Sigmoid colon (tissue), 7 donors: ENCODE measurements around the gene PCNT. TPM values are rescaled to one million over a fixed set of nuclear protein-coding genes. Genes with fewer than 3 reads are reported as not detected.

Source experiments
- DNase-seq: peaks from one replicate; pipeline ENCODE4 v3.0.0-alpha.2; 2019
- H3K27ac ChIP-seq, 4 donors: fragments of 200-600 bp; sonication (generic); one replicate each; pipeline ENCODE4 v1.5.1; 2016 to 2019; ENCODE audit warnings: mild to moderate bottlenecking in 1 of 4
- H3K27me3 ChIP-seq, 3 donors: fragments of 200-600 bp; sonication (generic); one replicate each; pipeline ENCODE4 v1.5.1; 2019; ENCODE audit warnings: mild to moderate bottlenecking in 1 of 3
- H3K36me3 ChIP-seq, 4 donors: fragments of 200-600 bp; sonication (generic); one replicate each; pipeline ENCODE4 v1.5.1; 2016 to 2019
- H3K4me1 ChIP-seq, 4 donors: fragments of 200-600 bp; sonication (generic); one replicate each; pipeline ENCODE4 v1.5.1; 2017 to 2019
- H3K4me3 ChIP-seq, 4 donors: fragments of 200-600 bp; sonication (generic); one replicate each; pipeline ENCODE4 v1.5.1; 2017 to 2019; ENCODE audit warnings: mild to moderate bottlenecking in 2 of 4, moderate library complexity in 1 of 4
- H3K9me3 ChIP-seq, 4 donors: fragments of 200-600 bp in 3 of 4; sonication (generic) in 3 of 4; one replicate each; pipeline versions ENCODE4 v1.5.1 to v1.6.1; 2013 to 2019
- EP300 ChIP-seq, 4 donors: sonication (generic); formaldehyde crosslinking; IDR thresholded peaks; one replicate each; pipeline ENCODE4 v1.6.1; 2017; ENCODE audit warnings: antibody characterized with exemption in 4 of 4
- POLR2A ChIP-seq, 2 donors: fragments of 450-650 bp; IDR thresholded peaks; one replicate each; pipeline ENCODE4 v1.6.1; 2016; ENCODE audit warnings: antibody characterized with exemption in 2 of 2, mild to moderate bottlenecking in 2 of 2, moderate library complexity in 2 of 2
- POLR2AphosphoS5 ChIP-seq, 4 donors: sonication (generic); formaldehyde crosslinking; IDR thresholded peaks; one replicate each; pipeline ENCODE4 v1.6.1; 2017; ENCODE audit warnings: antibody characterized with exemption in 4 of 4
- WGBS, 2 donors: extraction: QIAGEN DNeasy Blood & Tissue Kit; methylation state at CpG; one replicate each; pipeline ENCODE4 v1.1.7; 2013; 5-methylcytosine and 5-hydroxymethylcytosine counted together
- intact Hi-C: fragments of 100-400 bp; cut with DNase I; formaldehyde crosslinking; loops from one replicate; pipeline ENCODE4 v1.15.1; 2023
- polyA plus RNA-seq, 3 donors: library from polyadenylated mRNA; stranded (reverse); fragments of 200-250 nt; gene quantifications; one replicate each; pipeline ENCODE4 v1.2.3, GENCODE V29; 2013
- total RNA-seq, 4 donors: library from RNA; depleted of rRNA; stranded (reverse); fragments of >200 nt; gene quantifications; one replicate each; pipeline ENCODE4 v1.1.0, GENCODE V29; 2016
- TF ChIP-seq, protein P1 (sequence below), 4 experiments: fragments of 450-650 bp in 3 of 4; fragments of 200-600 bp in 1 of 4; IDR thresholded peaks; one replicate each; pipeline ENCODE4 v1.5.1; 2016 to 2019; ENCODE audit warnings: antibody characterized with exemption in 4 of 4, mild to moderate bottlenecking in 3 of 4, moderate library complexity in 2 of 4
- donor health status: healthy with polysubstance abuse.
- donor health status: Bipolar disorder and iron deficiency.
- donor health status: healthy.

PCNT gene
- total and polyA plus RNA-seq, 7 donors, result 6.0 to 49.6 (median 18.5) TPM

DNA sequence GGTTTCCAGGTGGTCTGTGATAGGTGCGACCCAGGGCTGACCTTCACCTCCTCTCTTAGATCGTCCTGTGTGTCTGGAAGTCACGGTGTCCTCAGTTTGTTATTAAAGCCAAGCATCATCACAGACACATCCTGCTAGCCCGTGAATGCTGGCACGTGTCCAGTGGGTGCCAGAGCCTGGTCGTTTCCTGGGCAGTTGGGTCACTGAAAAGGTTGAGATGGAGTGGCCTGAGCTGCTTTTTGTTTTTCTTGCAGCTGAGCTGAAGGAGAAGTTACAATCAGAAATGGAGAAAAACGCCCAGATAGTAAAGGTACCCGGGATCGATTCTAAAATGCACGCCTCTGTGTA, 23.2 kb downstream of the PCNT start:
- TF ChIP-seq POLR2AphosphoS5 (IDR thresholded peaks at IDR 0.05), result no peak
- no peak for TF ChIP-seq EP300 (IDR thresholded peaks at IDR 0.05)
- no peak for TF ChIP-seq POLR2A (IDR thresholded peaks at IDR 0.05)
- TF ChIP-seq, protein P1, sequence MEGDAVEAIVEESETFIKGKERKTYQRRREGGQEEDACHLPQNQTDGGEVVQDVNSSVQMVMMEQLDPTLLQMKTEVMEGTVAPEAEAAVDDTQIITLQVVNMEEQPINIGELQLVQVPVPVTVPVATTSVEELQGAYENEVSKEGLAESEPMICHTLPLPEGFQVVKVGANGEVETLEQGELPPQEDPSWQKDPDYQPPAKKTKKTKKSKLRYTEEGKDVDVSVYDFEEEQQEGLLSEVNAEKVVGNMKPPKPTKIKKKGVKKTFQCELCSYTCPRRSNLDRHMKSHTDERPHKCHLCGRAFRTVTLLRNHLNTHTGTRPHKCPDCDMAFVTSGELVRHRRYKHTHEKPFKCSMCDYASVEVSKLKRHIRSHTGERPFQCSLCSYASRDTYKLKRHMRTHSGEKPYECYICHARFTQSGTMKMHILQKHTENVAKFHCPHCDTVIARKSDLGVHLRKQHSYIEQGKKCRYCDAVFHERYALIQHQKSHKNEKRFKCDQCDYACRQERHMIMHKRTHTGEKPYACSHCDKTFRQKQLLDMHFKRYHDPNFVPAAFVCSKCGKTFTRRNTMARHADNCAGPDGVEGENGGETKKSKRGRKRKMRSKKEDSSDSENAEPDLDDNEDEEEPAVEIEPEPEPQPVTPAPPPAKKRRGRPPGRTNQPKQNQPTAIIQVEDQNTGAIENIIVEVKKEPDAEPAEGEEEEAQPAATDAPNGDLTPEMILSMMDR (IDR thresholded peaks at IDR 0.05), result no peak
- Histone ChIP-seq H3K27me3 (no peaks in the 10 kb centered on the region), H3K9me3 (no peaks in the 10 kb centered on the region), H3K4me3 (no peak overlapping the region), H3K36me3 (peaks cover 44 to 68% (median 54%) of the 10 kb centered on the region in 4 donors), H3K4me1 (no peaks in the 10 kb centered on the region), H3K27ac (no peak overlapping the region)
- WGBS, 2 donors, result 78 to 83% methylated on average over 10 of the region's 10 CpGs
- intact Hi-C loops, result no loop called here
- DNase-seq, result no peak

GRCh38 chr21:46347791-46348381, 23.9 kb downstream of the PCNT start:
- DNase-seq, result no peak
- TF ChIP-seq POLR2A (IDR thresholded peaks at IDR 0.05) (no peak), POLR2AphosphoS5 (IDR thresholded peaks at IDR 0.05) (no peak), EP300 (IDR thresholded peaks at IDR 0.05) (no peak)
- TF ChIP-seq, protein P1 (IDR thresholded peaks at IDR 0.05), result no peak
- no peak overlapping the region for H3K27ac ChIP-seq

DNA sequence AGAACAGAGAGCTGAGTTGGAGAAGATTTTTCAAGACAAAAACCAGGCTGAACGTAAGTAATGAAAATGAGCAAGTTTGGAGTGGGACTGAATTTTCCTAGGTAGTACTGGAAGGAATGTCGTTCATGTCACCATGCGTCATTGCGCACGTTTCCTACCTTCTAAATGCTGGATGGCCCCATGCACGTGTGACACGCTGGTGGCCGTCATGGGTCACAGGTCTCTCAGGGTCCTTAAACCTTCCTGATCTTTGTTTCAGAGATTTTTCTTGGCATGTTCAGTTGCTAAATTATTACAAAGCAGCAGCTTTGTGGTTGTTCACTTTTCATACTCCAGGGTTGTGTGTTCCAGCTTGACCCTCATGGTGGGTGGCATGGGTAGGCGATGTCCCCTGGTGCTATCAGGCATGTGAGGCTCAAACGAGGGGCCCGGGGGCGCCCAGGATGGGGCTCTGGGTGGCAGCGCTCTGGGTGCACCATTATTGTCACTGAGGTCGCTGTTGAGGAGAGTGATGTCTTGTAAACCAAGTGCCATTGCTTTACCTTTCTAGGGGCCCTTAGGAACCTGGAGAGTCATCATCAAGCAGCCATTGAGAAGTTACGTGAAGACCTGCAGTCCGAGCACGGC, 25.3 kb downstream of the PCNT start:
- Histone ChIP-seq H3K27ac (no peak overlapping the region), H3K36me3 (peaks cover 48 to 89% (median 74%) of the 10 kb centered on the region in 4 donors), H3K4me1 (no peaks in the 10 kb centered on the region), H3K9me3 (no peaks in the 10 kb centered on the region), H3K4me3 (no peak overlapping the region), H3K27me3 (no peaks in the 10 kb centered on the region)
- intact Hi-C loops, result no loop called here
- WGBS, 2 donors, result 97% methylated on average over 17 of the region's 17 CpGs
- no peak for DNase-seq
- TF ChIP-seq POLR2AphosphoS5 (IDR thresholded peaks at IDR 0.05) (no peak), POLR2A (IDR thresholded peaks at IDR 0.05) (no peak), EP300 (IDR thresholded peaks at IDR 0.05) (no peak)
- TF ChIP-seq, protein P1 (IDR thresholded peaks at IDR 0.05), result no peak

More at GRCh38 chr21:46347791-46348381, 23.9 kb downstream of the PCNT start:
- H3K27me3 ChIP-seq, result no peaks in the 10 kb centered on the region
- WGBS, 2 donors, result 93 to 94% methylated on average over 12 of the region's 12 CpGs
- H3K4me3 ChIP-seq, result no peak overlapping the region
- no peaks in the 10 kb centered on the region for H3K9me3 ChIP-seq
- H3K4me1 ChIP-seq, result no peaks in the 10 kb centered on the region
- intact Hi-C loops, result no loop called here
- H3K36me3 ChIP-seq, result peaks cover 44 to 76% (median 61%) of the 10 kb centered on the region in 4 donors

DNA sequence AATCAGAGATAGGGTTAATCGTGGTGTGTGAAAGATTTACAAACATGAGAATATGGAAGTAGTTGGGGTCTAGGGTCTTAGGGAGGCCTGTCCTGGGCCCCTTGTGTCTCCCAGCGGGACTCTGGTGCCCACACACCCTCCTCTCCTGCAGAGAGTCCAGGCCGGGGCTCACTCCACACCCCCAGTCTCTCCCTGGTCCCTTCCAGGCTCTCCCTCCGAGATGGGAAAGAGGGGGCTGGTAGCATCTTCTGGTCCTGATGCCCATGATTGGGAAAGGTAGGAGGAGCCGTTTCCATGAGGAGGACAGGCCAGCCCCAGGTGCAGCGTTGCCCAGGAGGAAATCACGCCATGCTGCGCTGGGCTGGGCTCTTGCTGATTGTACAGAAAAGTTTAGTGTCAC, 26.6 kb downstream of the PCNT start:
- no peak for DNase-seq
- Histone ChIP-seq H3K27me3 (no peaks in the 10 kb centered on the region), H3K9me3 (no peaks in the 10 kb centered on the region), H3K27ac (no peak overlapping the region), H3K4me3 (no peak overlapping the region), H3K36me3 (peaks cover 48 to 100% (median 86%) of the 10 kb centered on the region in 4 donors), H3K4me1 (no peaks in the 10 kb centered on the region)
- TF ChIP-seq POLR2A (IDR thresholded peaks at IDR 0.05), result no peak
- TF ChIP-seq, protein P1 (IDR thresholded peaks at IDR 0.05), result no peak
- TF ChIP-seq POLR2AphosphoS5 (IDR thresholded peaks at IDR 0.05), result no peak
- TF ChIP-seq EP300 (IDR thresholded peaks at IDR 0.05), result no peak
- intact Hi-C loops, result no loop called here
- 94 to 98% methylated on average over 8 of the region's 8 CpGs for WGBS, 2 donors
